ENCODE measurements around the gene NPAS2.

GRCh38 chr2:100771125-100771524 lies 48.8 kb upstream of the NPAS2 start:
- TF ChIP-seq CTCF (conservative IDR thresholded peaks at IDR 0.05) (no peak), ZFX (IDR thresholded peaks at IDR 0.05) (no peak)

Data from C4-2B (cell line).